ENCODE measurements around the gene CASK.

The CASK gene

GRCh38 chrX:41528784-41529183 lies 394.6 kb downstream of the CASK start:
- no peak overlapping the region for H3K4me3 ChIP-seq (ENCODE audit: low read depth, low read length)
- no peak for TF ChIP-seq CTCF (IDR thresholded peaks at IDR 0.05; ENCODE audit: low read depth, low read length)

GRCh38 chrX:41526925-41527324 lies 396.4 kb downstream of the CASK start:
- H3K4me3 ChIP-seq (ENCODE audit: low read depth, low read length), result no peak overlapping the region
- no peak for TF ChIP-seq CTCF (IDR thresholded peaks at IDR 0.05; ENCODE audit: low read depth, low read length)

GRCh38 chrX:41526271-41526670 lies 397.1 kb downstream of the CASK start:
- no peak overlapping the region for H3K4me3 ChIP-seq (ENCODE audit: low read depth, low read length)
- no peak for TF ChIP-seq CTCF (IDR thresholded peaks at IDR 0.05; ENCODE audit: low read depth, low read length)

- H3K4me3 ChIP-seq (ENCODE audit: low read depth, low read length), result no peak overlapping the region
- TF ChIP-seq CTCF (IDR thresholded peaks at IDR 0.05; ENCODE audit: low read depth, low read length), result no peak
Measured at GRCh38 chrX:41522671-41523070, 400.7 kb downstream of the CASK start.

- no peak overlapping the region for H3K4me3 ChIP-seq (ENCODE audit: low read depth, low read length)
Measured at GRCh38 chrX:41522081-41522480, 401.3 kb downstream of the CASK start.

GRCh38 chrX:41519468-41519867 lies 403.9 kb downstream of the CASK start:
- TF ChIP-seq CTCF (IDR thresholded peaks at IDR 0.05; ENCODE audit: low read depth, low read length), result no peak

More at GRCh38 chrX:41522081-41522480, 401.3 kb downstream of the CASK start:
- no peak for TF ChIP-seq CTCF (IDR thresholded peaks at IDR 0.05; ENCODE audit: low read depth, low read length)

GRCh38 chrX:41518841-41519220 lies 404.5 kb downstream of the CASK start:
- H3K4me3 ChIP-seq (ENCODE audit: low read depth, low read length), result no peak overlapping the region
- TF ChIP-seq CTCF (IDR thresholded peaks at IDR 0.05; ENCODE audit: low read depth, low read length), result no peak

More at GRCh38 chrX:41519468-41519867, 403.9 kb downstream of the CASK start:
- no peak overlapping the region for H3K4me3 ChIP-seq (ENCODE audit: low read depth, low read length)

Measured in WI38 (cell line).